Retinal pigment epithelial cell (primary cell): ENCODE results near the gene OPA1.

Source experiments
- DNase-seq: peaks from one replicate; pipeline ENCODE4 v3.0.0-alpha.2; 2010; ENCODE audit warnings: low read depth
- H3K4me3 ChIP-seq: 2 replicates; pipeline ENCODE4 v1.5.1; 2011; ENCODE audit warnings: mild to moderate bottlenecking, low read length, control low read depth, moderate library complexity
- CTCF ChIP-seq: conservative IDR thresholded peaks from 2 replicates; pipeline ENCODE4 v1.5.1; 2011; ENCODE audit warnings: low read depth, low read length, control low read depth, inconsistent platforms

OPA1 gene

GRCh38 chr3:193744822-193745684, 152.0 kb downstream of the OPA1 start:
- DNase-seq, result no peak
- H3K4me3 ChIP-seq, result no peak overlapping the region
- no peak for TF ChIP-seq CTCF

- no peak for TF ChIP-seq CTCF
- no peak overlapping the region for H3K4me3 ChIP-seq
- DNase-seq, result no peak
Measured at GRCh38 chr3:193746832-193747231, 153.8 kb downstream of the OPA1 start.
